ENCODE data around the gene ZBTB32. TPM values are rescaled to one million over a fixed set of nuclear protein-coding genes. Genes with fewer than 3 reads are reported as not detected.

The ZBTB32 gene
- total and polyA plus RNA-seq, 2 experiments from 2014 or later, result 0.65 TPM; not detected in 1

- no peaks in the 10 kb centered on the region for H3K4me1 ChIP-seq (ENCODE audit: insufficient read depth)
- H3K4me1 Mint-ChIP-seq, result no peaks in the 10 kb centered on the region
- peaks cover 5% of the 10 kb centered on the region for H4K20me1 ChIP-seq (replicated peaks; ENCODE audit: insufficient read depth)
- H3F3A ChIP-seq (replicated peaks; ENCODE audit: low read depth), result no peaks in the 10 kb centered on the region
- no peak for TF ChIP-seq ETS1 (IDR thresholded peaks at IDR 0.05)
- TF ChIP-seq ZNF114 (CRISPR knock-in tag; IDR thresholded peaks at IDR 0.05), result no peak
- TF ChIP-seq EZH2 (IDR thresholded peaks at IDR 0.05; ENCODE audit: low read depth, unreplicated experiment), result no peak
- no peak for TF ChIP-seq NANOG (IDR thresholded peaks at IDR 0.05; ENCODE audit: borderline replicate concordance)
- no peak for TF ChIP-seq ZNF462 (CRISPR knock-in tag; IDR thresholded peaks at IDR 0.05)
- TF ChIP-seq REST (IDR thresholded peaks at IDR 0.05; ENCODE audit: unreplicated experiment), result no peak
- no peak for TF ChIP-seq POLR2AphosphoS5 (IDR thresholded peaks at IDR 0.05; ENCODE audit: low read depth)
- TF ChIP-seq JUNB (IDR thresholded peaks at IDR 0.05; ENCODE audit: unreplicated experiment), result no peak
- TF ChIP-seq STAT1 (IDR thresholded peaks at IDR 0.05; ENCODE audit: unreplicated experiment), result no peak
- no peak for TF ChIP-seq EZH2phosphoT487 (IDR thresholded peaks at IDR 0.05; ENCODE audit: unreplicated experiment)
- TF ChIP-seq ZNF331 (CRISPR knock-in tag; IDR thresholded peaks at IDR 0.05; ENCODE audit: low read depth), result no peak
- TF ChIP-seq CTCF (conservative IDR thresholded peaks at IDR 0.05; ENCODE audit: low read depth in 2 of 2), result no peak
- TF ChIP-seq CREB1 (CRISPR knock-in tag; IDR thresholded peaks at IDR 0.05; ENCODE audit: low read depth), result no peak
- H3K79me2 ChIP-seq (replicated peaks; ENCODE audit: insufficient read depth), result no peaks in the 10 kb centered on the region
- no peaks in the 10 kb centered on the region for H3K27me3 ChIP-seq (ENCODE audit: insufficient read depth)
- peaks cover 12% of the 10 kb centered on the region for H3K27me3 Mint-ChIP-seq (ENCODE audit: insufficient read depth, low read depth, poor library complexity)
- H3K4me3 Mint-ChIP-seq, result no peak overlapping the region
- no peak overlapping the region for H3K27ac ChIP-seq (ENCODE audit: low read depth)
- no peak for DNase-seq (ENCODE audit: low spot score)
- no peaks in the 10 kb centered on the region for H3K9me2 ChIP-seq (ENCODE audit: insufficient read depth)
- H3K9me3 Mint-ChIP-seq, result no peaks in the 10 kb centered on the region; the same call in 2 of the 3 replicates
- H3K27ac Mint-ChIP-seq, result no peak overlapping the region; the same call in 1 of the 2 replicates
- no peak overlapping the region for H2AFZ ChIP-seq
- peaks cover 6% of the 10 kb centered on the region; the same call in 1 of the 2 replicates for H3K36me3 ChIP-seq (ENCODE audit: insufficient read depth)
- H3K4me3 ChIP-seq, result no peak overlapping the region
- no peak overlapping the region for H3K4me2 ChIP-seq
- H3K36me3 Mint-ChIP-seq (ENCODE audit: low read depth), result peaks cover 70% of the 10 kb centered on the region
- ATAC-seq, result no peak
These were observed 27.0 kb downstream of the ZBTB32 start for GRCh38 chr19:35731353-35731752.
